Skeletal muscle tissue (tissue), 4 donors: Measurements from ENCODE around the gene SLC25A1. TPM values are rescaled to one million over a fixed set of nuclear protein-coding genes. Genes with fewer than 3 reads are reported as not detected.
"Not testable (repeated sequence)": the region's sequence is repeated elsewhere in the genome, so short reads cannot be mapped to it uniquely, and the experiment has no call there.

Source experiments
- H3K27ac ChIP-seq: one replicate; pipeline ENCODE4 v1.7.0; 2013; ENCODE audit warnings: mild to moderate bottlenecking, low read depth, low read length, inconsistent platforms
- H3K27me3 ChIP-seq, 3 donors: one replicate each; pipeline ENCODE4 v1.7.0; 2013; ENCODE audit warnings: low read length in 3 of 3; ENCODE audit not compliant: control insufficient read depth in 3 of 3, insufficient read depth in 3 of 3
- H3K36me3 ChIP-seq, 3 donors: one replicate each; pipeline ENCODE4 v1.7.0; 2013; ENCODE audit warnings: low read length in 3 of 3; ENCODE audit not compliant: control insufficient read depth in 3 of 3, insufficient read depth in 3 of 3
- H3K4me1 ChIP-seq, 3 donors: one replicate each; pipeline ENCODE4 v1.7.0; 2013; ENCODE audit warnings: low read length in 3 of 3, mild to moderate bottlenecking in 3 of 3; ENCODE audit not compliant: control insufficient read depth in 3 of 3, insufficient read depth in 3 of 3
- H3K4me3 ChIP-seq, 3 donors: one replicate each; pipeline ENCODE4 v1.7.0; 2013; ENCODE audit warnings: low read length in 3 of 3
- H3K9ac ChIP-seq, 3 donors: one replicate each; pipeline ENCODE4 v1.7.0; 2013; ENCODE audit warnings: low read length in 3 of 3, mild to moderate bottlenecking in 3 of 3, moderate library complexity in 2 of 3, low read depth in 1 of 3
- H3K9me3 ChIP-seq, 3 donors: one replicate each; pipeline ENCODE4 v1.7.0; 2013; ENCODE audit warnings: low read length in 3 of 3; ENCODE audit not compliant: control insufficient read depth in 3 of 3
- total RNA-seq: library from RNA; depleted of rRNA; stranded (reverse); fragments of >200 nt; gene quantifications from one replicate; pipeline ENCODE4 v1.2.3, GENCODE V29; 2014
- donor health status: Osteomylitis.

Gene SLC25A1
- total RNA-seq, 1 donor from 2014 or later: 17.2 TPM

DNA sequence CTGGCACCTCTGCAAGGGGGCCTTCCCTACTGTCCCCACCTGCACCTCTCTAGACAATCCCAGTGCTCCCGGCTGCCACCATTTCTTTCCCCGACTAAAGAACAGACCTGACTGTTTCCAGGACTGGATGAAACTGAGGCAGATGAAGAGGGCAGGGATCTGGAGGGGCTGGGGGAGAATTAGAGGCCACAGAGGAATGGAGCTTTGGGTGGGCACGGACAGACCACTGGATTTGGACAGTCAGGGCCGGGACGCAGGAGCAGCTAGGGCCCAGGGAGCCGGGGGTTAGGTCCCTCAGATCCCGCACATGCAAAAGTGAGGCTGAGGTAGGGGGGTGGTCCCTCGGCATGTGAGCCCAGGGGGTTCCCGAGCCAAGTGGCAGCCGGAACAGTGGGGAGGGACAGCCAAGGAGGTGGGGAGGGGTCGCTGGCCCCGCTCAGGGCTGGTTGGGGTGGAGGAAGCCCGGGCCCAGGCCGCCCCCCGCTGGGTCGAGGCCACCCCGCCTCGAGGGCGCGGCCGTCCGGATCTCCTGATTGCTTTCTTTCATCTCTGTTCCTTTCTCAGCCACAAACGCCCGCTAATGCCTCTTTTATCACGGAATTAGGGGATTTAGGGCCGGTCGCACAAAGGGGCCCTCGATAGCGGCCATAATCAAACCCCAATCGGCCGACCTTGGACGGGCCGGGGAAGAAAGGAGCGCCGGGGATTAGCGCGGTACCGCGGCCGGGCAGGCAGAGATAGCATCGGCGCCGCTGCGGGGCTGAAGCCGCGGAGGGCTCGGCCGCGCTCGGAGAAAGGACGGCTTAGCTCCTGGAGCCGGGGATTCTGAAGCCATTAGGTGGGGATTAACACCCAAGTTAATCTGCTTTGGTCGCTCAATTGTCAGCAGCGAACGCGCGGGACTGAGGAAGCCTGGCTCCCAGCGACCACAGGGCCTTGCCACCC is 9.3 kb downstream of the SLC25A1 start:
- Histone ChIP-seq H3K4me1 (peaks cover 36 to 48% (median 43%) of the 10 kb centered on the region in 3 donors), H3K27me3 (peaks cover 34 to 38% (median 37%) of the 10 kb centered on the region in 3 donors), H3K4me3 (peak overlapping the region in 2 of 3 donors; percentile 29 to 32), H3K27ac (no peak overlapping the region), H3K9me3 (no peaks in the 10 kb centered on the region), H3K9ac (peak overlapping the region; percentile 20 to 69 (median 62)), H3K36me3 (no peaks in the 10 kb centered on the region)

DNA sequence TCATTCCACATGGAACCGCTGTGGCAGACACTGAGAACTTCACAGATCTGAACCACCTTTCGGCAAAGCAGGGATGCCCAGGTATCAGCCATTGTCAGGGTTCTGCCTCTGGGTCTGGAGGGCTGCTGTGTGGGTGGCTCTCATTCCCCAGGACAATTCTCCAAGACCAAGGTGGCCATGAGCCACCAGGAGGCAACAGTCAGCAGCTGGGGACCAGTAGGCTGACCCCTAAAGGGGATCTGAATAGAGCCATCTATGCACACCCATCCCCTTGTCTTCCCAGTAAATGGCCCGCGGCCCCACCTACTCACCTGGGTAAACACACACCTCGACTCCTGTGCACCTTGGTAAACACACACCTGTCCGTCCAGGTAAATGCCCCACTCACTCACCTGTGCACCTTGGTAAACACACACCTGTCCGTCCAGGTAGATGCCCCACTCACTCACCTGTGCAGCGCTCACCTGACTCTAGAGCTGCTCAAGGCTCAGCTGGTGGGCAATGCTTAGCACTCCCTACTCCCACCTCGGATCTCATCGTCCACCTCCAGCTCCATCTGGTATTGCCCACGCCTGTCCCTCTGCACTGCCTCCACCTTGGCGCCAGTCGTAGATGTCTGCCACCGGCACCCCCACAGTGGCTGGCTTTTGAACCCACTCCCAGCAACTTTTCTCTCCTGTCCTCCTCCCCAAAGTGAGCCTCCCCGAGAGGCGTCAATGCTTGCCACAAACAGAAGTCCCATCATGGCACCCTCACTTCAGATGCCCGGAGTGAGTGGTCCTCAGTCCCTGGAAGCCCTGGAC is 10.2 kb downstream of the SLC25A1 start:
- no peak overlapping the region for H3K4me3 ChIP-seq
- no peak overlapping the region for H3K27ac ChIP-seq
- H3K4me1 ChIP-seq: peaks cover 28 to 39% (median 33%) of the 10 kb centered on the region in 3 donors
- no peaks in the 10 kb centered on the region for H3K36me3 ChIP-seq
- no peaks in the 10 kb centered on the region for H3K9me3 ChIP-seq
- H3K27me3 ChIP-seq: peaks cover 34 to 39% (median 37%) of the 10 kb centered on the region in 3 donors
- H3K9ac ChIP-seq: no peak overlapping the region

DNA sequence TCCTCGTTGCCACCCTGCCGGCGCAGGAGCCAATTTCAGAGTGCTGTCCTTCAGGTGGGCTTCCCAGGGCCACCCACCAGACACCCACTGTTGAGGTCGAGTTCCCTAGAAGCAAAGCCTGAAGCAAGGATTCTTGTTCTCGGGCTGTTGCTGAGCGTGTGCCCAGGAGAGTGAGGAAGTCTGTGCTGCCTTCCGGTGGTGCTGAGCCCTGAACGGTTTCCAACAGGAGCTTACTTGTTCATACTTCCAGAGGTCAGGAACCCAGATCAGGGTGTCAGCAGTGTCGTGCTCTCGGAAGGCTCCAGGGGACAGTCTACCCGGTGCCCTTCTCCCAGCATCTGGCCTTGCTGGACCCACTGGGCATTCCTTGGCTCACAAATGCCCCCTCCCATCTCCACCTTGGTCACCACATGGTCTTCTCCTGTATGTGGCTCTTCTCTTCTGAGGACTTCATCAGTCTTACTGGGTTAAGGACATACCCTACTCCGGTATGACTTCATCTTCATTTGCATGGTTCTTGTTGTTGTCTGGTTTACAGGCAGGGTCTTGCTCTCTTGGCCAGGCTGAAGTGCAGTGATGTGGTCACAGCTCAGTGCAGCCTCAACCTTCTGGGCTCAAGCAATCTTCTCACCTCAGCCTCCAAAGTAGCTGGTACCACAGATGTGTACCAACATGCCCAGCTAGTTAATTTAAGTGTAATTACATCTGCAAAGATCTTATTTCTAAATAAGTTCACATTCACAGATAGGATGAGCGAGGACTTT is 11.2 kb downstream of the SLC25A1 start:
- Histone ChIP-seq H3K27me3 (peaks cover 34 to 41% (median 39%) of the 10 kb centered on the region in 3 donors), H3K4me3 (no peak overlapping the region), H3K4me1 (peaks cover 18 to 29% (median 23%) of the 10 kb centered on the region in 3 donors), H3K27ac (no peak overlapping the region), H3K36me3 (no peaks in the 10 kb centered on the region), H3K9me3 (no peaks in the 10 kb centered on the region), H3K9ac (no peak overlapping the region)

DNA sequence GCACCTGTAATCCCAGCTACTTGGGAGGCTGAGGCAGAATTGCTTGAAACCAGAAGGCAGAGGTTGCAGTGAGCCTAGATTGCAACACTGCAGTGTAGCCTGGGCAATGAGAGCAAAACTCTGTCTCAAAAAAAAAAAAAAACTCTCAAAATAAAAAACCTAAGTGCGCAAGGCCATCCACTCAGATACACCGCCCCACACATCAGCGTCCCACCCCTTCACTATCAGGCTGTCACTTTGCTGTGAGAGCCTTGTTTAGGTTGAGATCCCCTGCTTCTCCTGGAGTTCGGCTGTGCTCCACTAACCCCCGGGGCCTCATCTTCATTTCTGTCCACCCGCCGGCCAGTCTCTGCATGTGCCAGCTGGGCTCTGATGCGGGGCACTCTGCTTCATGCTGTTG is 12.1 kb downstream of the SLC25A1 start:
- peaks cover 14 to 21% (median 19%) of the 10 kb centered on the region in 3 donors for H3K4me1 ChIP-seq
- H3K9me3 ChIP-seq: no peaks in the 10 kb centered on the region
- no peak overlapping the region for H3K9ac ChIP-seq
- no peak overlapping the region for H3K27ac ChIP-seq
- peaks cover 34 to 41% (median 39%) of the 10 kb centered on the region in 3 donors for H3K27me3 ChIP-seq
- no peak overlapping the region for H3K4me3 ChIP-seq
- H3K36me3 ChIP-seq: no peaks in the 10 kb centered on the region

DNA sequence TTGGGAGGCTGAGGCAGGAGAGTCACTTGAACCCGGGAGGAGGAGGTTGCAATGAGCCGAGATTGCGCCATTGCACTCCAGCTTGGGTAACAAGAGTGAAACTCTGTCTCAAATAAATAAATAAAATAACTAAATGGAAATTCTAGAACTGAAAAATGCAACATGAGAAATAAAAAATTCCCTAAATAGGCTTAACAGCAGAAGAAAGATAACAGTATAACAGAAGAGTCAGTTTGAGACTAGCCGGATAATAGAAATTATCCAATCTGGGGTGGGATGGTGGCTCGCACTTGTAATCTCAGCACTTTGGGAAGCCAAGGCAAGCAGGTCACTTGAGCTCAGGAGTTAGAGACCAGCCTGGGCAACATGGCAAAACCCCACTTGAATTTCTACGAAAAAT is 14.1 kb downstream of the SLC25A1 start:
- peaks cover 30 to 36% (median 33%) of the 10 kb centered on the region in 3 donors for H3K27me3 ChIP-seq
- no peak overlapping the region for H3K27ac ChIP-seq
- H3K36me3 ChIP-seq: no peaks in the 10 kb centered on the region
- H3K4me3 ChIP-seq: no peak overlapping the region
- H3K9ac ChIP-seq: no peak overlapping the region
- peaks cover 0 to 4% (median 1%) of the 10 kb centered on the region in 3 donors for H3K4me1 ChIP-seq
- no peaks in the 10 kb centered on the region for H3K9me3 ChIP-seq

DNA sequence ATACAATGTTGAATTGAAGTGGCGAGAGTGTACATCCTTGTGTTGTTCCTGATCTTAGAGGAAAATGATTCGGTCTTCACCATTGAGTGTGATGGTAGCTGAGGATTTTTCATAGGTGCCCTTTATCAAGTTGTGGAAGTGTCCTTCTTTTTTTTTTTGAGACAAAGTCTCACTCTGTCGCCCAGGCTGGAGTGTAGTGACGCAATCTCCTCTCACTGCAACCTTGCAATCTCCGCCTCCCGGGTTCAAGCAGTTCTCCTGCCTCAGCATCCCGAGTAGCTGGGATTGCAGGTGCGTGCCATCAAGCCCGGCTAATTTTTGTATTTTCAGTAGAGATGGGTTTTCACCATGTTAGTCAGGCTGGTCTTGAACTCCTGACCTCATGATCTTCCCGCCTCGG is 19.9 kb downstream of the SLC25A1 start:
- H3K27me3 ChIP-seq, H3K9ac ChIP-seq, H3K9me3 ChIP-seq, H3K36me3 ChIP-seq, H3K4me1 ChIP-seq, H3K4me3 ChIP-seq, H3K27ac ChIP-seq: not testable (repeated sequence)

DNA sequence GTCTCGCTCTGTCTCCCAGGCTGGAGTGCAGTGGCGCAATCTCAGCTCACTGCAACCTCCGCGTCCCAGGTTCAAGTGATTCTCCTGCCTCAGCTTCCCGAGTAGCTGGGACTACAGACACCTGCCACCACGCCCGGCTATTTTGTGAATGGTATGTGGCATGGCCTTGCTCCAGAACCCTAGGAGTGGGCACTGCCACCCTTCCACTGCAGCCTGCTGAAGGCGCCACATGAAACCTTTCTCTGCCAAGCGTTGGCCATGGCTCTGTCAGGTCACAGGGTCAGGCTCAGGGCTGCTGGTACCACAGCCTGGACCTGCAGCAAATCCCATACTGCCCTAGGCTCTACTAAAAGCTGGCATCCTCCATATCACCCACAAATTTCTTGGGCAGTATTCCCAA is 22.4 kb downstream of the SLC25A1 start:
- H3K27ac ChIP-seq, H3K4me1 ChIP-seq, H3K9ac ChIP-seq, H3K9me3 ChIP-seq, H3K4me3 ChIP-seq, H3K36me3 ChIP-seq: not testable (repeated sequence)
- peaks cover 24 to 27% (median 25%) of the 10 kb centered on the region in 3 donors for H3K27me3 ChIP-seq

DNA sequence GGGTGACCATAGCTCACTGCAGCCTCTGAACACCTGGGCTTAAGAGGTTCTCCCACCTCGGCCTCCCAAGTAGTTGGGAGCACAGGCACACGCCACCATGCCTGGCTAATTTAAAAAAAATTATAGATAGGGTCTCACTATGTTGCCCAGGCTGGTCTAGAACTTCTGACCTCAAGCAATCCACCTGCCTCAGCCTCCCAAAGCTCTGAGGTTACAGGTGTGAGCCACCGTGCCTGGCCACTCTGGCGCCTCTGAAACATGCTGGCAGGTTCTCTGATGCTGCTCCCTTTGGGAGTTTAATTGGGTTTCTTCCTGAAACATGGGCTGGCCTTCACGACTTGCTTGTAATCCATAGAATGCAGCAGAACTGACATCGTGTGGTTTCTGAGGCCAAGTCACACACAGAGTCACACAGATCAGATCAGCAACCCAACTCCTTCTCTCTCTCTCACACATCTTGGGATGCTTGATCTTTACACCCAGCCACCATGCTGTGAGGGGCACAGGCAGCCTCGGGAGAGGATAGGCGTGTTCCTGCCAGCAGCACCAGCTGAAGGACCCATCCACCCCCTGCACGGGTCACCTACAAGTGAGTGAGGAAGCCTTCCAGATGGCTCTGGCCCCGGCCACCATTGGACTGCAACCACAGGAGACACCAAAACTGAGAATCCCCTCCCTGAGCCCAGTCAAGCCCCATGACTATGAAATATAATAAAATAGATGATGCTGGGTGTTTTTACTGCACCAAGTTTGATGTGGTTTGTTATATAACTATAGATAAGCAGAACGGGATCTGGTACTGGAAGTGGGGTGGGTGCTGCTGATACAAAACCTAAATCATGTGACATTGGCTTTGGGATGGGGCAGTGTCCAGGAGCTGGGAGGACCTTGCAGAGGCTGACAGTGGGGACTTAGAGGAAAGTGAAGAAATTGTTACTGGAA is 25.3 kb downstream of the SLC25A1 start:
- peaks cover 46 to 50% (median 47%) of the 10 kb centered on the region in 3 donors for H3K27me3 ChIP-seq

More for the DNA sequence above, 25.3 kb downstream of the SLC25A1 start:
- Histone ChIP-seq H3K4me3 (no peak overlapping the region), H3K9ac (no peak overlapping the region), H3K36me3 (no peaks in the 10 kb centered on the region), H3K27ac (no peak overlapping the region), H3K4me1 (peaks cover 2 to 3% (median 2%) of the 10 kb centered on the region in 3 donors), H3K9me3 (peaks cover 0 to 4% (median 4%) of the 10 kb centered on the region in 3 donors)
